ENCODE measurements around the gene EEPD1. TPM values are rescaled to one million over a fixed set of nuclear protein-coding genes. Genes with fewer than 3 reads are reported as not detected.

Gene EEPD1
- total and polyA plus RNA-seq, 8 donors: 14.0 to 134 (median 19.4) TPM

DNA sequence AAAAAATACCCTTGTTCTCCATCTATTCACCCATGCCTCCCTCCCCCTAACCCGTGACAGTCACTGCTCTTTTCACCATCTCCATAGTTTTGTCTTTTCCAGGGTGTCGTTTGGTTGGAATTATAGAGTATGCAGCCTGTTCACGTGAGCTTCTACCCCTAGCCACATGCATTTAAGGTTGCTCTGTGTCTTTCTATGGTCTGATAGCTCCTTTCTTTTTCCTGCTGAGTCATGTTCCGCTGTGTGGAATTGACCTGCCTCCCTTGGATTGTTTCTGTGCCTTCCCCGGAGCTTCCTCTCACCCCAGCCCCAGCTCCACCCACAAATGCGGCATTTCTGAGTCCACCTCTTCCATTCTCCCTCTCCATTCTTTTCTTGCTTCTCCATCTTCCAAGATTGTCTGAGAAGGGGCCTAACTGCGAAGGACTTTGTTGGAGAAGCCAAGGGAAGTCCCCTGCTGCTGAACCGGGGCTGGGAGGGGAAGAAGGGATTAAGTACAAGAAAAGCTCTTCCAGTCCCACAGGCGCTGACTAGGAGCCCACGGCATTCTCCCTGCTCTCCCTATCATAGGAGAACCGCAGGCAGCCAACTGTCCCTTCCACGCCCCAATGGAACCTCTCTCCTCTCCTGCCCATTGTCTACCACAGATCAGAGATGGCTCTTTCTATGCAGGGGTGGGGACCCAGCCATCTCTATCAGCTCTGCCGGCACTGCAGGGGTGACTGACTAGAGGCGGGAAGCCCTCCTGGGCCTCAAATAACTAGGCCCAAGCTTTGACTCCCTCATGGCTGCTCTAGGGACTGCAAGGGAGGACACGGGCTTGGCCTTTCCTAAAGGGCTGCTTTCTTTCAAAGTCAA is 149.1 kb downstream of the EEPD1 start:
- Histone ChIP-seq H3K27ac (peak overlapping the region in 4 of 5 donors; percentile 48 to 74 (median 66)), H3K4me3 (no peak overlapping the region), H3K36me3 (peaks cover 0 to 35% (median 29%) of the 10 kb centered on the region in 4 donors), H3K4me1 (peaks cover 24 to 52% (median 39%) of the 10 kb centered on the region in 4 donors), H3K27me3 (no peaks in the 10 kb centered on the region), H3K9me3 (no peaks in the 10 kb centered on the region)
- DNase-seq: peak in 1 of 2 donors; percentile 7
- WGBS, 5 donors: 82 to 88% (median 85%) methylated on average over 15 of the region's 15 CpGs
- TF ChIP-seq, protein P1, sequence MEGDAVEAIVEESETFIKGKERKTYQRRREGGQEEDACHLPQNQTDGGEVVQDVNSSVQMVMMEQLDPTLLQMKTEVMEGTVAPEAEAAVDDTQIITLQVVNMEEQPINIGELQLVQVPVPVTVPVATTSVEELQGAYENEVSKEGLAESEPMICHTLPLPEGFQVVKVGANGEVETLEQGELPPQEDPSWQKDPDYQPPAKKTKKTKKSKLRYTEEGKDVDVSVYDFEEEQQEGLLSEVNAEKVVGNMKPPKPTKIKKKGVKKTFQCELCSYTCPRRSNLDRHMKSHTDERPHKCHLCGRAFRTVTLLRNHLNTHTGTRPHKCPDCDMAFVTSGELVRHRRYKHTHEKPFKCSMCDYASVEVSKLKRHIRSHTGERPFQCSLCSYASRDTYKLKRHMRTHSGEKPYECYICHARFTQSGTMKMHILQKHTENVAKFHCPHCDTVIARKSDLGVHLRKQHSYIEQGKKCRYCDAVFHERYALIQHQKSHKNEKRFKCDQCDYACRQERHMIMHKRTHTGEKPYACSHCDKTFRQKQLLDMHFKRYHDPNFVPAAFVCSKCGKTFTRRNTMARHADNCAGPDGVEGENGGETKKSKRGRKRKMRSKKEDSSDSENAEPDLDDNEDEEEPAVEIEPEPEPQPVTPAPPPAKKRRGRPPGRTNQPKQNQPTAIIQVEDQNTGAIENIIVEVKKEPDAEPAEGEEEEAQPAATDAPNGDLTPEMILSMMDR (IDR thresholded peaks at IDR 0.05): no peak
- no peak for TF ChIP-seq POLR2A (IDR thresholded peaks at IDR 0.05)
- TF ChIP-seq EP300 (IDR thresholded peaks at IDR 0.05): no peak
- TF ChIP-seq POLR2AphosphoS5 (IDR thresholded peaks at IDR 0.05): no peak
- intact Hi-C loops (cut with DNase I; ENCODE audit: low total_unique reads): no loop called here

DNA sequence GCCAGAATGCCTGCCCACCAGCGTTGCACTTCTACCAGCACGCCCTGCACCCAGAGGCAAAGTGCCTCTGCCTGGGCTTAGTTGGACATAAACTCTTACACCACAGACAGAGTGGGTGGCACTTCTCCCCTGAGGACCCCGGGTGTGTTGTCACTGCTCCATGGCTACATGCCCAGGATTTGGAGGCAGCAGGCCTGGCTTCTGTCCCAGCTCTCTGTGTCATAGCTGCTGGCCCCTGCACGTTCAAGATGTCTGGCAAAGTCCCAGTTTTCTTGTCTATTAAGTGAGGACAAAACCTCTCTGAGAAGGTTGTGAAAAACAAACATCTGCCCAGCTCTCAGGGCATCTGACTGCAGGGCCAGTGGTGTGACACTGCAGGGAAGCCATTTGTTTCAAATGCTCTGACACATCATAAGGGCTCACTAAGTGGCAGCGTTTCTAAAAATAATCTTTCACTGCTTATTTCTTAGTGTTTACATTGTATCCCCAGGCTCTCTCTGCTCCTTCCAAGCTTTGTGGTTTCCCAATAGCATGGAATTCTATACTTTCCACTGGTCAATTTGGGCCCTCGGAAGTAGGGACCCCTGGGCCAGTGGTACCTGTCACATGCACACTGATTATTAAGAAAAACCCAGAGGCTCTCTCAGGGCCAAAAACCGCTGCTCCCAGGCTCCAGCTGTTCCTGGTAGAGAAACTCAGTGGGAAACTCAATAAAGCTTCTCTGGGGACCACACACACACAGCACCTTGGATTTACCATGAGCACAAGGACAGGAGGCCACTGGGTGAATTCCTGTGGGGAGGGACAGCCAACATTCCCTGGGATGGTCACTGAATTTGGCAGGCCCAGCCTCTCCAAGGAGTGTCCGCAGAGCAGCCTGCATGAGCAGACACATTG is 150.4 kb downstream of the EEPD1 start:
- Histone ChIP-seq H3K9me3 (no peaks in the 10 kb centered on the region), H3K27ac (peak overlapping the region; percentile 22 to 74 (median 63)), H3K4me1 (peaks cover 24 to 56% (median 40%) of the 10 kb centered on the region in 4 donors), H3K36me3 (peaks cover 0 to 22% (median 17%) of the 10 kb centered on the region in 4 donors), H3K27me3 (no peaks in the 10 kb centered on the region), H3K4me3 (no peak overlapping the region)
- intact Hi-C loops (cut with DNase I; ENCODE audit: low total_unique reads): no loop called here
- 28 to 41% (median 30%) methylated on average over 8 of the region's 8 CpGs for WGBS, 5 donors
- no peak for TF ChIP-seq POLR2A (IDR thresholded peaks at IDR 0.05)
- peak; percentile 22 for TF ChIP-seq EP300 (IDR thresholded peaks at IDR 0.05)
- peak; percentile 27 to 82 (median 60) for TF ChIP-seq POLR2AphosphoS5 (IDR thresholded peaks at IDR 0.05)
- TF ChIP-seq, protein P1 (IDR thresholded peaks at IDR 0.05): no peak
- DNase-seq: peak; percentile 78 to 92

DNA sequence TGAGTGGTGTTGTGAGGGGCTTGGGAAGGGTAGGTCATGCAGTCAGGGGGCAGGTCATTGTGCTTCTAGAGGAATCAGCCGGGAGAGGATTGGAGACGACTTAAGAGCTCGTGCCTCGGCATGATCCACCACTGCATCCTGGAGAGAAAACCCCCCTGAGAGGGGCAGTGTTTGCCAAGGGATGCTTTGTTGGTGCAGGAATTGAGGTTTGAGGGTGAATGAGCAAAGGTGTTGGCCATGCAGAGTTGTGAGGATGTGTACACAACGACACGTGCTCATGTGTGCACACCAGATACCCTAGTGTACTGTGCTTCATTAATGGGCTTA is 151.0 kb downstream of the EEPD1 start:
- DNase-seq: peak in 1 of 2 donors; percentile 17
- H3K4me3 ChIP-seq: no peak overlapping the region
- intact Hi-C loops (cut with DNase I; ENCODE audit: low total_unique reads): no loop called here
- H3K9me3 ChIP-seq: no peaks in the 10 kb centered on the region
- peak overlapping the region in 4 of 5 donors; percentile 48 to 74 (median 66) for H3K27ac ChIP-seq
- no peak for TF ChIP-seq EP300 (IDR thresholded peaks at IDR 0.05)
- no peak for TF ChIP-seq POLR2AphosphoS5 (IDR thresholded peaks at IDR 0.05)
- TF ChIP-seq POLR2A (IDR thresholded peaks at IDR 0.05): no peak
- TF ChIP-seq, protein P1 (IDR thresholded peaks at IDR 0.05): no peak
- H3K27me3 ChIP-seq: no peaks in the 10 kb centered on the region
- WGBS, 5 donors: 53 to 70% (median 58%) methylated on average over 6 of the region's 6 CpGs
- peaks cover 24 to 56% (median 40%) of the 10 kb centered on the region in 4 donors for H3K4me1 ChIP-seq
- peaks cover 0 to 16% (median 11%) of the 10 kb centered on the region in 4 donors for H3K36me3 ChIP-seq

DNA sequence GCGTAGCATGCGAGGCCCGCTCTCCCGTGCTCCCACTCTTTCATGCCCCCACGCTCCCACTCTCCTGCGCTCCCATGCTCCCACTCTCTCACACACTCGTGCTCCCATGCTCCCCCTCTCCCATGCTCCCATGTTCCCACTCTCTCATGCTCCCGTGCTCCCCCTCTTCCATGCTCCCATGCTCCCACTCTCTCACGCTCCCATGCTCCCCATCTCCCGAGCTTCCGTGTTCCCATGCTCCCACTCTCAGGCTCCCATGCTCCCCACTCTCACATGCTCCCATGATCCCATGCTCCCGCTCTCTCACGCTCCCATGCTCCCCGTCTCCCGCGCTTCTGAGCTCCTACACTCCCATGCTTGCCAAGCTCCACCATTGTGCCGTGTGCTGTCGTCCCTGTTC is 152.2 kb downstream of the EEPD1 start:
- peaks cover 24 to 52% (median 38%) of the 10 kb centered on the region in 4 donors for H3K4me1 ChIP-seq

More for the DNA sequence above, 152.2 kb downstream of the EEPD1 start:
- peak in 1 of 2 donors; percentile 5 for DNase-seq
- intact Hi-C loops (cut with DNase I; ENCODE audit: low total_unique reads): no loop called here
- Histone ChIP-seq H3K4me3 (no peak overlapping the region), H3K27me3 (no peaks in the 10 kb centered on the region), H3K27ac (no peak overlapping the region), H3K36me3 (peaks cover 0 to 4% (median 1%) of the 10 kb centered on the region in 4 donors), H3K9me3 (no peaks in the 10 kb centered on the region)
- WGBS, 5 donors: 96 to 97% (median 97%) methylated on average over 18 of the region's 18 CpGs
- TF ChIP-seq EP300 (IDR thresholded peaks at IDR 0.05): no peak
- TF ChIP-seq POLR2AphosphoS5 (IDR thresholded peaks at IDR 0.05): no peak
- TF ChIP-seq, protein P1 (IDR thresholded peaks at IDR 0.05): no peak
- no peak for TF ChIP-seq POLR2A (IDR thresholded peaks at IDR 0.05)
